NCI-H1417 (cell line): ENCODE results near the gene CCDC138.
A peak's percentile ranks its signal among the peaks of the same experiment; 100 is the strongest.
"Not testable (repeated sequence)": the region's sequence is repeated elsewhere in the genome, so short reads cannot be mapped to it uniquely, and the experiment has no call there.

Experiments used
- DNase-seq, 3 experiments: peaks; one replicate each; lab custom pipeline; 2025; lab: John Stamatoyannopoulos, UW

CCDC138 gene

GRCh38 chr2:108786354-108787215 lies at the start of gene CCDC138:
Gene CCDC138, plus strand, starts transcription at chr2:108786771. Its CDS starts 52 bp downstream, at chr2:108786823.
- peak; percentile 78 to 94 (median 93) for DNase-seq

- DNase-seq = not testable (repeated sequence)
These were observed 28.6 kb upstream of the CCDC138 start for GRCh38 chr2:108757973-108758372.

GRCh38 chr2:108762618-108763017 lies 24.0 kb upstream of the CCDC138 start:
- not testable (repeated sequence) for DNase-seq

GRCh38 chr2:108766671-108767070 lies 19.9 kb upstream of the CCDC138 start:
- DNase-seq = not testable (repeated sequence)

GRCh38 chr2:108767859-108768258 lies 18.7 kb upstream of the CCDC138 start:
- DNase-seq = not testable (repeated sequence)

- DNase-seq = no peak
These were observed 10.1 kb upstream of the CCDC138 start for GRCh38 chr2:108776475-108776874.

- no peak for DNase-seq
These were observed 7.7 kb upstream of the CCDC138 start for GRCh38 chr2:108778857-108779256.

GRCh38 chr2:108786008-108786353 lies 590 bp upstream of the CCDC138 start:
- DNase-seq = no peak

GRCh38 chr2:108787216-108787541 lies 608 bp downstream of the CCDC138 start:
- no peak for DNase-seq

GRCh38 chr2:108803045-108803736 lies 16.6 kb downstream of the CCDC138 start:
- no peak for DNase-seq

- no peak for DNase-seq
These were observed 18.5 kb downstream of the CCDC138 start for GRCh38 chr2:108805032-108805431.

- DNase-seq = no peak
These were observed 19.2 kb downstream of the CCDC138 start for GRCh38 chr2:108805782-108806181.

GRCh38 chr2:108806371-108807113 lies 20.0 kb downstream of the CCDC138 start:
- DNase-seq = peak in 1 of 3 experiments; percentile 33

- DNase-seq = no peak
These were observed 23.4 kb downstream of the CCDC138 start for GRCh38 chr2:108809936-108810335.

GRCh38 chr2:108810993-108811957 lies 24.7 kb downstream of the CCDC138 start:
- DNase-seq = no peak

GRCh38 chr2:108813732-108814131 lies 27.2 kb downstream of the CCDC138 start:
- DNase-seq = no peak

- DNase-seq = no peak
These were observed 33.9 kb downstream of the CCDC138 start for GRCh38 chr2:108820482-108820881.

- DNase-seq = peak in 1 of 3 experiments; percentile 32
These were observed 36.7 kb downstream of the CCDC138 start for GRCh38 chr2:108823286-108823685.

- no peak for DNase-seq
These were observed 37.9 kb downstream of the CCDC138 start for GRCh38 chr2:108824316-108825070.

- no peak for DNase-seq
These were observed 38.7 kb downstream of the CCDC138 start for GRCh38 chr2:108825254-108825653.

GRCh38 chr2:108825736-108826135 lies 39.2 kb downstream of the CCDC138 start:
- no peak for DNase-seq
